ENCODE results near the gene DGAT2. TPM values are rescaled to one million over a fixed set of nuclear protein-coding genes. Genes with fewer than 3 reads are reported as not detected.

Gene DGAT2
- total RNA-seq, 1 experiment from 2014 or later: 2.8 TPM

- no peak overlapping the region for H4K8ac ChIP-seq (replicated peaks; ENCODE audit: insufficient read length, low read depth, low read length)
- no peak overlapping the region for H3K4ac ChIP-seq (ENCODE audit: low read depth, low read length)
- H3K79me2 ChIP-seq (ENCODE audit: insufficient read depth, low read length): no peaks in the 10 kb centered on the region
- H3K4me2 ChIP-seq (ENCODE audit: insufficient read depth, insufficient read length, low read length): no peak overlapping the region
- H3K9ac ChIP-seq (ENCODE audit: extremely low read depth, insufficient read length, low read length): no peak overlapping the region
- no peak for TF ChIP-seq CTCF (conservative IDR thresholded peaks at IDR 0.05)
- H3K27ac Mint-ChIP-seq: no peak overlapping the region
- H4K5ac ChIP-seq (ENCODE audit: insufficient read length, low read depth, low read length): no peak overlapping the region
- no peaks in the 10 kb centered on the region for H3K9me3 ChIP-seq (ENCODE audit: control insufficient read depth, low read depth, low read length)
- H4K20me1 ChIP-seq (ENCODE audit: control insufficient read depth, insufficient read depth, insufficient read length): no peaks in the 10 kb centered on the region
- H3K4me1 ChIP-seq (ENCODE audit: insufficient read depth, low read length): no peaks in the 10 kb centered on the region
- no peak for DNase-seq
- H3K56ac ChIP-seq (ENCODE audit: insufficient read length, low read depth, low read length): no peak overlapping the region
- no peak overlapping the region for H2BK12ac ChIP-seq (ENCODE audit: insufficient read length, low read depth, low read length)
- no peak overlapping the region for H2BK20ac ChIP-seq (ENCODE audit: low read depth, low read length, poor library complexity, severe bottlenecking)
- no peak overlapping the region for H2BK15ac ChIP-seq (ENCODE audit: low read depth, low read length)
- no peaks in the 10 kb centered on the region; a peak in 1 of 5 replicates for H3K9me3 Mint-ChIP-seq
- H3K23ac ChIP-seq (ENCODE audit: insufficient read length, low read depth, low read length): no peak overlapping the region
- H2AK5ac ChIP-seq (ENCODE audit: insufficient read length, low read length): no peak overlapping the region
- no peak overlapping the region for H2BK5ac ChIP-seq (ENCODE audit: insufficient read length, low read length)
- no peak overlapping the region for H3K18ac ChIP-seq (ENCODE audit: insufficient read length, low read depth, low read length)
- no peak overlapping the region for H3K14ac ChIP-seq (ENCODE audit: insufficient read depth, low read length)
- no peaks in the 10 kb centered on the region for H3K27me3 Mint-ChIP-seq (ENCODE audit: low read depth)
- H3K4me3 Mint-ChIP-seq: no peak overlapping the region
- H2AFZ ChIP-seq (ENCODE audit: low read length): no peak overlapping the region
- no peaks in the 10 kb centered on the region for H3K79me1 ChIP-seq (ENCODE audit: insufficient read depth, low read depth, low read length, poor library complexity, severe bottlenecking)
- WGBS (ENCODE audit: extremely low coverage, insufficient read length, low lambda C conversion rate): no CpG with 5 or more reads among the region's 8 CpGs
- H3K27ac ChIP-seq (ENCODE audit: insufficient read length, low read depth, low read length): no peak overlapping the region
- no peaks in the 10 kb centered on the region for H3K23me2 ChIP-seq (ENCODE audit: insufficient read length, low read depth, low read length, poor library complexity, severe bottlenecking)
- no peaks in the 10 kb centered on the region; the same call in 1 of the 2 replicates for H3K27me3 ChIP-seq (ENCODE audit: insufficient read depth, low read length)
- no peaks in the 10 kb centered on the region for H3K36me3 Mint-ChIP-seq (ENCODE audit: insufficient read depth in 1 of 3, low read depth in 3 of 3)
- H3T11ph ChIP-seq (ENCODE audit: low read length): no peak overlapping the region
- no peak overlapping the region for H4K91ac ChIP-seq (ENCODE audit: insufficient read length, low read depth, low read length)
- no peak overlapping the region for H2BK120ac ChIP-seq (ENCODE audit: low read depth, low read length, poor library complexity, severe bottlenecking)
- peaks cover 4 to 7% of the 10 kb centered on the region in 2 experiments; a peak in 1 of 4 replicates for H3K4me1 Mint-ChIP-seq
Measured at GRCh38 chr11:75800136-75800675, 31.6 kb downstream of the DGAT2 start.
